GM12864 (cell line): ENCODE measurements around the gene PRKAG2.
"Not testable (repeated sequence)": the region's sequence is repeated elsewhere in the genome, so short reads cannot be mapped to it uniquely, and the experiment has no call there.

Source experiments
- DNase-seq: peaks from one replicate; pipeline ENCODE4 v3.0.0-alpha.2; 2011; ENCODE audit warnings: low read depth
- H3K4me3 ChIP-seq: 2 replicates; pipeline ENCODE4 v1.5.1; 2011; ENCODE audit warnings: mild to moderate bottlenecking, low read depth, low read length, control low read depth
- TF ChIP-seq, protein P1 (sequence below): IDR thresholded peaks from 2 replicates; pipeline ENCODE4 v1.5.1; 2011; ENCODE audit warnings: low read depth, mild to moderate bottlenecking, moderate library complexity, low read length, control low read depth, inconsistent platforms; ENCODE audit errors: missing control alignments

PRKAG2 gene

DNA sequence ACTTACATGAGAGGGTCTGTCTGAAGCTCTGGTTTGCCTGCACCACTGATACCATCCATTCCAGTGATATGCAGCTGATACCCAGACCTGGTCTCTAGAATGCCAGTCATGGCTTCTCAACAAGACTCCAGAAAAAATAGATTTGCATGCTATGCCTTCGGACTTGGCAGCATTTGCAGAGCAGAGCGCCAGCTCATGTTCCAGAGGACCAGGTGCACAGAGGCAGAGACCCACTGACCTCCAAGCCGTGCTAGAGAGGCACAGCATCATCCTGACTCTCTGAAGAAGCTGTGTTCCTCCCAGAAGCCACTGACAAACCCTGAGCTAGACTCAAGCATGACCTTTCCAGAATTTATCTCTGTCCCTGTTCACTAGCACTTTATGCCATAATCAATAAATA lies 6.9 kb upstream of the PRKAG2 start:
- DNase-seq: no peak
- no peak overlapping the region for H3K4me3 ChIP-seq
- TF ChIP-seq, protein P1, sequence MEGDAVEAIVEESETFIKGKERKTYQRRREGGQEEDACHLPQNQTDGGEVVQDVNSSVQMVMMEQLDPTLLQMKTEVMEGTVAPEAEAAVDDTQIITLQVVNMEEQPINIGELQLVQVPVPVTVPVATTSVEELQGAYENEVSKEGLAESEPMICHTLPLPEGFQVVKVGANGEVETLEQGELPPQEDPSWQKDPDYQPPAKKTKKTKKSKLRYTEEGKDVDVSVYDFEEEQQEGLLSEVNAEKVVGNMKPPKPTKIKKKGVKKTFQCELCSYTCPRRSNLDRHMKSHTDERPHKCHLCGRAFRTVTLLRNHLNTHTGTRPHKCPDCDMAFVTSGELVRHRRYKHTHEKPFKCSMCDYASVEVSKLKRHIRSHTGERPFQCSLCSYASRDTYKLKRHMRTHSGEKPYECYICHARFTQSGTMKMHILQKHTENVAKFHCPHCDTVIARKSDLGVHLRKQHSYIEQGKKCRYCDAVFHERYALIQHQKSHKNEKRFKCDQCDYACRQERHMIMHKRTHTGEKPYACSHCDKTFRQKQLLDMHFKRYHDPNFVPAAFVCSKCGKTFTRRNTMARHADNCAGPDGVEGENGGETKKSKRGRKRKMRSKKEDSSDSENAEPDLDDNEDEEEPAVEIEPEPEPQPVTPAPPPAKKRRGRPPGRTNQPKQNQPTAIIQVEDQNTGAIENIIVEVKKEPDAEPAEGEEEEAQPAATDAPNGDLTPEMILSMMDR: no peak

DNA sequence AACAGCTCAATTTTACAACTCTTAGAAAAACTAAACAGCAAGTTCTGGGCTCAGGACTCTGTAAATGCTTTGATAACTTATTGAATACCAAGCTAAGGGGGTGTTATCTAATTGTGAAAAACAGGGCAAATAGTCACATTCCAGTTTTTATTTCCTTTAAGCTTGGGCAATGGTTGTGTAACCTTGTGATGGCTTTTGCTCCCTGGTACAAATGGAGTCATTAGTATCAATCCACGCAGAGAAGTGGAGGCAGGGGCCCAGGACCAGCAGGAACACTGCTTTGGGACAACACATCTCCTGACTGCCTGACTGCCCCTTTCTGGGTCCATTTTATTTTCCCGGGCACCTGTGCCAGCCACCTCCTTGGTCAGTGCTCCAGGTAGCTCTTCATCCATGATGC lies 5.8 kb upstream of the PRKAG2 start:
- no peak overlapping the region for H3K4me3 ChIP-seq
- TF ChIP-seq, protein P1: no peak

DNA sequence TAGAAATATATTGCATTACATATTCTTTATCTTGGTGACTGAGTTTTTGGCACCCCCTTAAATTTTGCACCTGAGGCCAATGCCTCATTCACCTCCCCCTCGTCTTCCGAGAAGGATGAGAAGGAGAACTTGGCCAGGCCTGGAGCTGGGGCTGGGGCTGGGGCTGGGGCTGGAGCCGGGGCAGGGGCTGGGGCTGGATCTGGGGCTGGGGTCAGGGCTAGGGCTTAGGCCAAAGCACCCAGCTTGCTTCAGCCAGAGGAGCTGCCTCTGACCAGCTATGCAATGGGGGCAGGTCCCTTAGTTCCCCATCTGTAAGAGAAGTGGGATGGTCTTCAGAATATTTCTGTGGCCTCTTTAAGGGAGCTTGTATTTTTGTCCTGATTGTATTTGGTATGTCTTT lies 3.8 kb upstream of the PRKAG2 start:
- no peak overlapping the region for H3K4me3 ChIP-seq
- DNase-seq: no peak
- TF ChIP-seq, protein P1: no peak

More for the DNA sequence above, 5.8 kb upstream of the PRKAG2 start:
- no peak for DNase-seq

DNA sequence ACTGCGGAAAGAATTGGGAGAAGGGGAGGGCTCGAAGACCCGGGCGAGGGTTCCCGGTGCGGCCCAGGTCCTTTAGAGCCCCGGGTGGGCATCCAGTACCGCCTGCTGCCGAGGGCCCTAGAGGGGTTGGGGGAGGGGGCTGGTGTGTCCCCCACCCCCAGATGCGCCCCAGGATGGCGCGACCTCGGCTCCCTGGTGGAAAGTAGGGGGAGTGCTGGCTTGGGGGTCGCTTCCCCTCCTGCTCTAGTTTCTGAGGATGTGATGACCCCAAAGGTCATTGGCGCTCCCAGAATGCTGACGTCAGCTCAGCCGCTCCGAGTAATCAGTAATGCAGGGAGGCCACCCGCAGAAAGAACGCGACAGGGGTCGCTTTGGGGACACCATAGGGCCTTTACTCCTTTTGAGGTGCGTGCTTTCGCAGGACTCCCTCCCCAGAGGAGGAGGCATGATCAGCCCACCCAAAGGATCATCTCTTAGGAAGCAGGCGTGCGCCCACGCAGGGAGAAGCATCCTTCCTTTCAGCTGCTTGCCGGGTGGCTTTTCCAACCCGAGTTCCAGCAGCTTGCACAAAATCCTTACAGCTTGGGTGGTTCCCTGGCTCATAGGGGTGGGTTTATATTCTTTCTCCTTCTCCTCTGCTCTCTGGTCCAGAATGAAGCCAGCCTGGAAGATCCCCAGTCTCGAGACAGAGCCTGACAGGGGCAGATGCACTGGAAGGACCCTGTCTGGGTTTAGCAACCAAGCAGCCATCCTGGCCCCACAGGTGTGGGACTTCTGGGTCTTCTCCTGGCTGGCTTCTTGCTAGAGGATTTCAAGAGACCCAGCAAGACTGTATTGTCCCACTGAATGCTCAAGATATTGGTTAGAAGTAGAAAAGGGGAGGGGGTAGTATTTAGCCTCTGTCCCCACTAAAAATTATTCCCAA lies 1.3 kb upstream of the PRKAG2 start:
- TF ChIP-seq, protein P1: no peak
- no peak for DNase-seq
- H3K4me3 ChIP-seq: no peak overlapping the region

DNA sequence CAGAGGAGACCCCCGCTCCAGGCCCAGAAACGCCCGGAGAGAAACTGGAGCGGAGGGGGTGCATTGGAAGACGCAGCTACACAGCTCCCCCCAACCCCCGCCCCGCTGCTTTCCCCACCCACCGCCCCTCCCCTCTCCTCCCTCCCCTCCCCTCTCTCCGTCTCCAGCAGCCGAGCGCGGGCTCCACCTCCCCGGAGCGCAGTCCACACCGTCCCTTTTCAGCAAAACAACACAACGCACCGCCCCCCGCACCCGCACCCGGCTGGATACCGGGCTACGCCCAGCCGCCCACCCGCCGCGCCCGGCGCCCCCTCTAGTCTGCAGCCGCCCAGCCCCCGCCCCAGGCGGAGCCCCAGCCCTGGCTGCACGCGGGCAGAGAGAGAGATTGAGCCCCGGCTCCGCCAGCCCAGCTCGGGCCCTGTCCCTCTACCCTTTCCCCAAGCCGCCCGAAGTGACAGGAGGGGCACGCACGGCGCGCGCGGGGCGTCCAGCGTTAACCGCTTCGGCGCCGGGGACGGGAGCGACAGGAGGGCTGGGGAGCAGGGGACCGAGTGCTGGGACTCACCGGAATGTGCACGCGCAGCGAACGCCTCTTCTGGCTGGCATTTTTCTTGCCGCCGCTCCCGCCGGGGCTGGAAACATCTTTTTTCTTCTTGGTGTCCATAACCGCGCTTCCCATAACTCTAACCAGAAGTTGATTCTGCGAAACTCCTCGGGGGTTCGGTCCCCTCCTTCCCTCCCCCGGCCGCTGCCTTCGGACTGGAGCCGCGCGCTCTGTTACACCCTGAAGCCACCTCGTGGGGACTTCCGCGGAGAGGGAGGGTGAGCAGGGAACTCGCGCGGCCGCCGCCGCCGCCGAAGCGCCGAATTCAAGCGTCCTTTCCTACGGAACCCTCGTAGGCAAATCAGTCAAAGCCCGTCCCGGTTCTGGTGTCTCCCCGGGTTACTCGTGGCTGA lies 695 bp downstream of the PRKAG2 start:
- DNase-seq: no peak
- TF ChIP-seq, protein P1: no peak
- peak overlapping the region; percentile 52 for H3K4me3 ChIP-seq

DNA sequence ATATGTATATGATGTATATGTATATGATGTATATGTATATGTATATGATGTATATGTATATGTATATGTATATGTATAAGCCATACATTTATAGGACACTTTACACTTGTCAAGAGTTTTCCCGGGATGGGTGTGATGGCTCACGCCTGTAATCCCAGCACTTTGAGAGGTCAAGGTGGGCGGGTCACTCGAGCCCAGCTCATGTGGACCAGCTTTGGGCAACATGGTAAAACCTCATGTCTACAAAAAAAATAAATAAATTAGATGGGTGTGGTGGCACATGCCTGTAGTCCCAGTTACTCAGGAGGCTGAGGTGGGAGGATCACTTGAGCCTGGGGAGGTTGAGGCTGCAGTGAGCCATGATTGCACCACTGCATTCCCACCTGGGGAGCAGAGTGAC lies 2.4 kb downstream of the PRKAG2 start:
- H3K4me3 ChIP-seq: not testable (repeated sequence)

DNA sequence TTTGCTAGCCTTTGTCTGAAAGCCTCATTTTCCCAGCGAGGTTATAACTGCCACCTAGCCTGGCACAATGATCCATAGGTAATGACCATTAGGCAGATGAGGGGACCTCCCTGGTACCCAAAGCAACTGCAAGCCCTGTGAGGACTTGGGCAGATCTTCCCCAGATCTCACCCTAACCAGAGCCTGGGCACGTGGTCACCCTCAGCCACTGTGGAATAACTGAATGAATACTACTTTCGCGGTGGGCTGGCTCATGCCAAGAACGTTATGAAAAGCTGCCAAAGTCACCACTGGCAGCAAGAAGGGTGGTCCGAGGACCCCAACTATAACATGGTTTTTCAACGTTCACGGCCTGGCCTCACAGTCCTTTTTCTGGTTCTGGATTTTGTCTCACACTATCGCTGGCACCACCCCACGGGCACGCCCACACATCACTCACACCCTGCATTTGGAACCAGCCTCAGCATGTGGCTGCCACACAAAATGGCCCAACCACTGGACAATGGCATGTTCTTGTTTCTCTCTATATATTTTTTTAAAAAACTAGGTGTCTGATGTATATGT lies 3.4 kb downstream of the PRKAG2 start:
- DNase-seq: no peak
- TF ChIP-seq, protein P1: no peak
- H3K4me3 ChIP-seq: no peak overlapping the region

More for the DNA sequence above, 2.4 kb downstream of the PRKAG2 start:
- not testable (repeated sequence) for DNase-seq
